Hepatocyte (in vitro differentiated cells): ENCODE measurements around the gene ARHGAP10. TPM values are rescaled to one million over a fixed set of nuclear protein-coding genes. Genes with fewer than 3 reads are reported as not detected.
A peak's percentile ranks its signal among the peaks of the same experiment; 100 is the strongest.

Experiments used
- DNase-seq: peaks from one replicate; pipeline ENCODE4 v3.0.0-alpha.2; 2016; ENCODE audit warnings: low spot score
- H2AFZ ChIP-seq: fragments of 200-600 bp; sonication (generic); 2 replicates; pipeline ENCODE4 v1.6.0; 2016; ENCODE audit warnings: antibody characterized with exemption, mild to moderate bottlenecking
- H3K27ac ChIP-seq: fragments of 200-600 bp; sonication (generic); 2 replicates; pipeline ENCODE4 v1.5.1; 2016; ENCODE audit warnings: mild to moderate bottlenecking
- H3K27me3 ChIP-seq: fragments of 200-600 bp; sonication (generic); 2 replicates; pipeline ENCODE4 v1.6.1; 2016
- H3K36me3 ChIP-seq: fragments of 200-600 bp; sonication (generic); replicated peaks from 2 replicates; pipeline ENCODE4 v1.5.1; 2016; ENCODE audit warnings: low read depth; ENCODE audit not compliant: insufficient read depth
- H3K4me1 ChIP-seq: fragments of 200-600 bp; sonication (generic); 2 replicates; pipeline ENCODE4 v1.5.1; 2016; ENCODE audit warnings: mild to moderate bottlenecking, moderate library complexity; ENCODE audit not compliant: insufficient read depth
- H3K4me2 ChIP-seq: fragments of 200-600 bp; sonication (generic); 2 replicates; pipeline ENCODE4 v1.6.0; 2016
- H3K4me3 ChIP-seq: fragments of 200-600 bp; sonication (generic); 2 replicates; pipeline ENCODE4 v1.5.1; 2016; ENCODE audit warnings: mild to moderate bottlenecking
- H3K79me2 ChIP-seq: fragments of 200-600 bp; sonication (generic); 2 replicates; pipeline ENCODE4 v1.6.0; 2017; ENCODE audit warnings: mild to moderate bottlenecking
- H3K9me2 ChIP-seq: fragments of 200-600 bp; sonication (generic); replicated peaks from 2 replicates; pipeline ENCODE4 v1.6.0; 2017; ENCODE audit warnings: mild to moderate bottlenecking; ENCODE audit not compliant: insufficient read depth
- H3K9me3 ChIP-seq: fragments of 200-600 bp; sonication (generic); 2 replicates; pipeline ENCODE4 v1.5.1; 2016; ENCODE audit warnings: low read depth, mild to moderate bottlenecking
- H4K20me1 ChIP-seq: fragments of 200-600 bp; sonication (generic); 2 replicates; pipeline ENCODE4 v1.6.0; 2016; ENCODE audit warnings: mild to moderate bottlenecking; ENCODE audit not compliant: insufficient read depth, poor library complexity, severe bottlenecking
- CTCF ChIP-seq: fragments of 200-600 bp; sonication (generic); IDR thresholded peaks from 2 replicates; pipeline ENCODE4 v1.5.1; 2016; ENCODE audit warnings: antibody characterized with exemption, mild to moderate bottlenecking; ENCODE audit not compliant: poor library complexity
- EZH2 ChIP-seq: fragments of 200-600 bp; sonication (generic); IDR thresholded peaks from 2 replicates; pipeline ENCODE4 v1.6.1; 2016; ENCODE audit warnings: antibody characterized with exemption, mild to moderate bottlenecking, borderline replicate concordance
- EZH2phosphoT487 ChIP-seq: fragments of 200-600 bp; sonication (generic); IDR thresholded peaks from one replicate; pipeline ENCODE4 v1.6.1; 2018; ENCODE audit warnings: antibody characterized with exemption, mild to moderate bottlenecking, low read depth, moderate library complexity; ENCODE audit not compliant: unreplicated experiment, severe bottlenecking
- WGBS: methylation state at CpG from one replicate; pipeline ENCODE4 v1.1.6; 2016; ENCODE audit warnings: low lambda C conversion rate; ENCODE audit errors: missing lambda C conversion rate; 5-methylcytosine and 5-hydroxymethylcytosine counted together
- polyA plus RNA-seq: library from polyadenylated mRNA; unstranded; fragments of >200 nt; fragmentation: Nextera tagmentation; extraction: Ambion mirVana; gene quantifications from 2 replicates; pipeline ENCODE4 v1.2.1, GENCODE V29; 2016
- total RNA-seq: library from RNA; depleted of rRNA; stranded (reverse); fragments of >200 nt; gene quantifications from 2 replicates; pipeline ENCODE4 v1.2.3, GENCODE V29; 2014

Gene ARHGAP10
- total and polyA plus RNA-seq, 2 experiments from 2014 or later, result 16.8 to 23.4 TPM

DNA sequence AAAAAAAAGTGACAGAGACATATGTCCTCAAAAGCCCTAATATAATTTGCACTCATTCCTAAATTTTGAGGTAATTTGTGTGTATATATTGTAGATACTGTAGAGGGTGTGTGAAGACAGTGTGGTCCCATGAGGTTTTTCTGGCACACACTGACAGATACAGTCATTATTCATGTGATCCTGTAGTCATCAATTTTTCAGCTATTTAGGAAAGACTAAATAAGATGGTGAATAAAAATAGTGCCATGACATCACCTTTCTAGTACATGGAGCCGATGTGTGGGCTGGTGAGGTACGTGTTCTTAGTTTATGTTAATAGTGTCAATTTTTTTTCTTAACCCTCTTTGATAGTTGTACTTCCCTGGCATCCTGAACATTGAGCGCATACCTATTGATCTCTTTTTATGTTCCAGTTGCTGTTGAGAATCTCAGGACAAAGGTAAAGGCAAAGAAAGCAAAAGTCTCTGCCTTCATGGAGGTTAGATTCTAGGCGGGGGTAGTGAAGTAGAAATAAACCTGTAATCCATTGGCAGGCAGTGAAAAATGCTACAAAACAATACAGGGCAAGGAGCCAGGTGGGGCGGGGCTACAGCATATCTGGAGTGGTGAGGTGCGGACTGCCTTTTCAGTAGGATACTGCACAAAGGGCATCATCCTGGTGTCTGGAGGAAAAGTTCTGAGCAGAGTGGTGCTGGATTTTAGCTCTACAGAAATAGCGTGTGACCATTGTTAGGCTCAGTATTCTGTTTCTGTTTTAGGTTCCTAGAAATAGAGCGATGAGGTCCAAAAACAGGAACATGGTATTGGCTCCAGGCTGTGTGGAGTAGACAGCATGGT, 93.8 kb downstream of the ARHGAP10 start:
- H3K9me3 ChIP-seq, result no peaks in the 10 kb centered on the region
- TF ChIP-seq EZH2, result no peak
- TF ChIP-seq CTCF, result no peak
- TF ChIP-seq EZH2phosphoT487, result no peak
- H3K36me3 ChIP-seq, result no peaks in the 10 kb centered on the region
- no peaks in the 10 kb centered on the region for H3K27me3 ChIP-seq
- no peaks in the 10 kb centered on the region for H4K20me1 ChIP-seq
- peaks cover 7% of the 10 kb centered on the region for H3K79me2 ChIP-seq
- no peak for DNase-seq
- no peaks in the 10 kb centered on the region for H3K9me2 ChIP-seq
- H3K4me2 ChIP-seq, result no peak overlapping the region
- H2AFZ ChIP-seq, result no peak overlapping the region
- H3K4me3 ChIP-seq, result no peak overlapping the region
- H3K4me1 ChIP-seq, result peaks cover 28% of the 10 kb centered on the region
- 96% methylated on average over 8 of the region's 8 CpGs for WGBS
- H3K27ac ChIP-seq, result no peak overlapping the region

- no peak overlapping the region for H3K27ac ChIP-seq
- no peaks in the 10 kb centered on the region for H3K36me3 ChIP-seq
- H3K4me2 ChIP-seq, result no peak overlapping the region
- no peaks in the 10 kb centered on the region for H3K27me3 ChIP-seq
- DNase-seq, result no peak
- no peaks in the 10 kb centered on the region for H4K20me1 ChIP-seq
- H3K4me3 ChIP-seq, result no peak overlapping the region
- H3K4me1 ChIP-seq, result peaks cover 34% of the 10 kb centered on the region
- TF ChIP-seq EZH2phosphoT487 (no peak), CTCF (no peak), EZH2 (no peak)
- no peak overlapping the region for H2AFZ ChIP-seq
- 94% methylated on average over 5 of the region's 5 CpGs for WGBS
- H3K79me2 ChIP-seq, result peaks cover under 1% of the 10 kb centered on the region
- no peaks in the 10 kb centered on the region for H3K9me3 ChIP-seq
- no peaks in the 10 kb centered on the region for H3K9me2 ChIP-seq
Observed at GRCh38 chr4:147826288-147826646, 94.4 kb downstream of the ARHGAP10 start.

DNA sequence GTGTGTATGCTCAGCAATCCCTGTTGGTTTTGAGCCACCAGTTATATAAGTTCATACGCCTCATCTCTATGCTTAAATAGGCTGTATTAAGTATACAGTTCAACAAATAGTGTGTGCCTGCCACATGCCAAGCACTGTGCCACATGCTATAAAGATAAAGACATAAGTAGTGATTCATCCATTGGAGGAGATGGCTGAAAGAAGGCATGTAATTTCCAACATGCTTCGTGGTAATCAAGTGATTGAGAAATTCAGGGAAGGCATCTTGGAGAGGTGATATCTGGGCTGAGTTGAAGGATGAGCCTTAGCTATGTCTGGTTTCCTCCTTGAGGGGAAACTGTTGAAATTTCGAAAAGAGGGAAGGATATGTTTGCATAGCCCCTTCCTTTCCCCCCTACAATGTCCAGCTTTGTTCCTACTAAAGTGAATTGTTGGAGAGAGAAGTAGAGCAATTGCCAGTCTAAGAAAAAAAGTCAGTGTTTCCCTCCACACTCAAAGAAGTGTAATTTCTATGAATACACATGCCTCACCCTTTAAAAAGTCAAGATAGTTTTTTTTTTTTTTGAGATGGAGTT, 96.5 kb downstream of the ARHGAP10 start:
- Histone ChIP-seq H3K9me2 (no peaks in the 10 kb centered on the region), H3K4me1 (peaks cover 28% of the 10 kb centered on the region), H4K20me1 (no peaks in the 10 kb centered on the region), H3K79me2 (peaks cover 2% of the 10 kb centered on the region), H3K27me3 (no peaks in the 10 kb centered on the region), H3K27ac (peak overlapping the region; percentile 94), H3K36me3 (no peaks in the 10 kb centered on the region), H3K4me3 (no peak overlapping the region), H3K4me2 (no peak overlapping the region), H3K9me3 (no peaks in the 10 kb centered on the region), H2AFZ (no peak overlapping the region)
- WGBS, result 94% methylated on average over 3 of the region's 3 CpGs
- TF ChIP-seq CTCF (no peak), EZH2phosphoT487 (no peak), EZH2 (no peak)
- no peak for DNase-seq
